GM20000 (cell line): ENCODE results near the gene MCM7.

ENCODE experiments used
- DNase-seq: peaks from one replicate; pipeline ENCODE4 v3.0.0; 2012; ENCODE audit warnings: low spot score
- CTCF ChIP-seq: IDR thresholded peaks from 2 replicates; pipeline ENCODE4 v1.5.1; 2012; ENCODE audit warnings: mild to moderate bottlenecking, control low read depth; ENCODE audit errors: extremely low read depth, missing control alignments

MCM7 gene

GRCh38 chr7:100048680-100049079 is 52.5 kb downstream of the MCM7 start:
- TF ChIP-seq CTCF: no peak
- no peak for DNase-seq

GRCh38 chr7:100044718-100045117 is 56.5 kb downstream of the MCM7 start:
- peak; percentile 30 for DNase-seq

More at GRCh38 chr7:100044718-100045117, 56.5 kb downstream of the MCM7 start:
- peak; percentile 20 for TF ChIP-seq CTCF
